Measurements from ENCODE around the gene MAP3K13. TPM values are rescaled to one million over a fixed set of nuclear protein-coding genes. Genes with fewer than 3 reads are reported as not detected.
"Not testable (repeated sequence)": the region's sequence is repeated elsewhere in the genome, so short reads cannot be mapped to it uniquely, and the experiment has no call there.

The MAP3K13 gene
- total RNA-seq, 3 donors from 2014 or later (not counting 1 experiment from before 2014, with no cell fraction given) = 3.3 to 11.8 (median 9.8) TPM

GRCh38 chr3:185381320-185382058, 18.6 kb downstream of the MAP3K13 start:
- WGBS (ENCODE audit: insufficient coverage) = 93% methylated on average over 2 of the region's 2 CpGs
- H3K27ac ChIP-seq (ENCODE audit: low read length) = no peak overlapping the region
- H3K4me3 Mint-ChIP-seq = no peak overlapping the region
- no peaks in the 10 kb centered on the region for H3K27me3 ChIP-seq (ENCODE audit: control insufficient read depth, insufficient read depth, low read length)
- no peak overlapping the region for H3K4me3 ChIP-seq (ENCODE audit: low read length)
- TF ChIP-seq CTCF (IDR thresholded peaks at IDR 0.05) = no peak
- H3K4me1 ChIP-seq (ENCODE audit: control insufficient read depth, insufficient read depth, low read length) = no peaks in the 10 kb centered on the region
- no peaks in the 10 kb centered on the region for H3K4me1 Mint-ChIP-seq
- H3K36me3 ChIP-seq (ENCODE audit: control insufficient read depth, insufficient read depth, low read length) = no peaks in the 10 kb centered on the region
- H3K9me3 Mint-ChIP-seq = no peaks in the 10 kb centered on the region
- intact Hi-C loops (cut with micrococcal nuclease) = no loop called here
- no peak for DNase-seq
- no peaks in the 10 kb centered on the region for H3K36me3 Mint-ChIP-seq
- H3K27me3 Mint-ChIP-seq (ENCODE audit: low read depth in 2 of 2) = peaks cover 10 to 22% of the 10 kb centered on the region in 2 donors
- H3K9me3 ChIP-seq (ENCODE audit: control insufficient read depth, insufficient read depth, low read length) = no peaks in the 10 kb centered on the region
- no peak overlapping the region for H3K27ac Mint-ChIP-seq
- ATAC-seq = no peak

GRCh38 chr3:185382154-185382553, 19.2 kb downstream of the MAP3K13 start:
- Mint-ChIP-seq H3K9me3 (no peaks in the 10 kb centered on the region), H3K36me3 (no peaks in the 10 kb centered on the region), H3K27ac (no peak overlapping the region), H3K27me3 (ENCODE audit: low read depth in 2 of 2) (peaks cover 10 to 22% of the 10 kb centered on the region in 2 donors), H3K4me3 (no peak overlapping the region), H3K4me1 (no peaks in the 10 kb centered on the region)
- Histone ChIP-seq H3K4me1 (ENCODE audit: control insufficient read depth, insufficient read depth, low read length) (no peaks in the 10 kb centered on the region), H3K36me3 (ENCODE audit: control insufficient read depth, insufficient read depth, low read length) (no peaks in the 10 kb centered on the region), H3K27ac (ENCODE audit: low read length) (no peak overlapping the region), H3K4me3 (ENCODE audit: low read length) (no peak overlapping the region), H3K9me3 (ENCODE audit: control insufficient read depth, insufficient read depth, low read length) (no peaks in the 10 kb centered on the region), H3K27me3 (ENCODE audit: control insufficient read depth, insufficient read depth, low read length) (no peaks in the 10 kb centered on the region)
- TF ChIP-seq CTCF (IDR thresholded peaks at IDR 0.05) = no peak
- no peak for ATAC-seq
- DNase-seq = no peak
- intact Hi-C loops (cut with micrococcal nuclease) = no loop called here
- 100% methylated on average over 1 of the region's 1 CpG for whole genome bisulfite sequencing (ENCODE audit: insufficient coverage)

- H3K27ac Mint-ChIP-seq; H3K9me3 ChIP-seq (ENCODE audit: control insufficient read depth, insufficient read depth, low read length); H3K27ac ChIP-seq (ENCODE audit: low read length); H3K4me1 ChIP-seq (ENCODE audit: control insufficient read depth, insufficient read depth, low read length); DNase-seq; H3K36me3 Mint-ChIP-seq; H3K9me3 Mint-ChIP-seq; H3K27me3 ChIP-seq (ENCODE audit: control insufficient read depth, insufficient read depth, low read length); H3K36me3 ChIP-seq (ENCODE audit: control insufficient read depth, insufficient read depth, low read length); ATAC-seq; intact Hi-C loops (cut with micrococcal nuclease); H3K4me1 Mint-ChIP-seq; H3K27me3 Mint-ChIP-seq (ENCODE audit: low read depth in 2 of 2); H3K4me3 Mint-ChIP-seq; H3K4me3 ChIP-seq (ENCODE audit: low read length): not testable (repeated sequence)
- no CpG with 5 or more reads among the region's 3 CpGs for WGBS (ENCODE audit: insufficient coverage)
Observed at GRCh38 chr3:185386515-185386914, 23.6 kb downstream of the MAP3K13 start.

GRCh38 chr3:185387646-185388045, 24.7 kb downstream of the MAP3K13 start:
- Mint-ChIP-seq H3K9me3 (no peaks in the 10 kb centered on the region), H3K4me1 (no peaks in the 10 kb centered on the region), H3K36me3 (no peaks in the 10 kb centered on the region), H3K27ac (no peak overlapping the region), H3K4me3 (no peak overlapping the region), H3K27me3 (ENCODE audit: low read depth in 2 of 2) (peaks cover 0 to 10% of the 10 kb centered on the region in 2 donors)
- Histone ChIP-seq H3K4me3 (ENCODE audit: low read length) (no peak overlapping the region), H3K27ac (ENCODE audit: low read length) (no peak overlapping the region), H3K9me3 (ENCODE audit: control insufficient read depth, insufficient read depth, low read length) (no peaks in the 10 kb centered on the region), H3K36me3 (ENCODE audit: control insufficient read depth, insufficient read depth, low read length) (no peaks in the 10 kb centered on the region), H3K27me3 (ENCODE audit: control insufficient read depth, insufficient read depth, low read length) (no peaks in the 10 kb centered on the region), H3K4me1 (ENCODE audit: control insufficient read depth, insufficient read depth, low read length) (no peaks in the 10 kb centered on the region)
- WGBS (ENCODE audit: insufficient coverage) = no CpG with 5 or more reads among the region's 1 CpG
- intact Hi-C loops (cut with micrococcal nuclease) = no loop called here
- no peak for TF ChIP-seq CTCF (IDR thresholded peaks at IDR 0.05)
- DNase-seq = no peak
- ATAC-seq = no peak
